Astrocyte of the cerebellum (primary cell): ENCODE results near the gene MYO16.

Source experiments
- DNase-seq: peaks from one replicate; pipeline ENCODE4 v3.0.0-alpha.2; 2011; ENCODE audit warnings: low read depth
- H3K4me3 ChIP-seq: 2 replicates; pipeline ENCODE4 v1.5.1; 2011; ENCODE audit warnings: mild to moderate bottlenecking, low read depth, low read length, moderate library complexity
- in situ Hi-C: cut with HindIII; loops from 2 replicates; pipeline ENCODE4 v1.10.0; 2017; ENCODE audit warnings: low sequenced_read_pairs
- TF ChIP-seq, protein P1 (sequence below): IDR thresholded peaks from 2 replicates; pipeline ENCODE4 v1.5.1; 2012; ENCODE audit warnings: low read length, low read depth, moderate library complexity, mild to moderate bottlenecking; ENCODE audit errors: missing control alignments

The MYO16 gene

DNA sequence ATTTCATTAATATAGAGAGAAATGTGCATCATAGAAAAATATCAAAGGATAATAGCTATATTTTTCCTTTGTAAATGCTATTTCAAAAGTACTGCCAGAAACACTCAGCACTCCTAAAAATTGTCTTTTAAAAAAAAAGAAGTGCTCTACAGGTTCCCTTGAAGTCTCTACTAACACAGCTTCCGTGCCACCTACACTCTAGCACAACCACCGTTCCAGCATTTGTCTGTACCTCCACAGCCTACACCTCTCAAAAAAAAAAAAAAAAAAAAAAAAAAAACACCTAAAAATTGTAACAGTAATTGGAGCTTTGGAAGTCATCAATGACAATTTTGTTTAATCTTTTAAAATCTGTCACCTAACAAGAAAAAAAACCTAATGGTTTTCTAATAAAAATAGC is 485.6 kb downstream of the MYO16 start:
- in situ Hi-C loops: no loop called here
- TF ChIP-seq, protein P1, sequence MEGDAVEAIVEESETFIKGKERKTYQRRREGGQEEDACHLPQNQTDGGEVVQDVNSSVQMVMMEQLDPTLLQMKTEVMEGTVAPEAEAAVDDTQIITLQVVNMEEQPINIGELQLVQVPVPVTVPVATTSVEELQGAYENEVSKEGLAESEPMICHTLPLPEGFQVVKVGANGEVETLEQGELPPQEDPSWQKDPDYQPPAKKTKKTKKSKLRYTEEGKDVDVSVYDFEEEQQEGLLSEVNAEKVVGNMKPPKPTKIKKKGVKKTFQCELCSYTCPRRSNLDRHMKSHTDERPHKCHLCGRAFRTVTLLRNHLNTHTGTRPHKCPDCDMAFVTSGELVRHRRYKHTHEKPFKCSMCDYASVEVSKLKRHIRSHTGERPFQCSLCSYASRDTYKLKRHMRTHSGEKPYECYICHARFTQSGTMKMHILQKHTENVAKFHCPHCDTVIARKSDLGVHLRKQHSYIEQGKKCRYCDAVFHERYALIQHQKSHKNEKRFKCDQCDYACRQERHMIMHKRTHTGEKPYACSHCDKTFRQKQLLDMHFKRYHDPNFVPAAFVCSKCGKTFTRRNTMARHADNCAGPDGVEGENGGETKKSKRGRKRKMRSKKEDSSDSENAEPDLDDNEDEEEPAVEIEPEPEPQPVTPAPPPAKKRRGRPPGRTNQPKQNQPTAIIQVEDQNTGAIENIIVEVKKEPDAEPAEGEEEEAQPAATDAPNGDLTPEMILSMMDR: no peak
- no peak for DNase-seq
- no peak overlapping the region for H3K4me3 ChIP-seq

DNA sequence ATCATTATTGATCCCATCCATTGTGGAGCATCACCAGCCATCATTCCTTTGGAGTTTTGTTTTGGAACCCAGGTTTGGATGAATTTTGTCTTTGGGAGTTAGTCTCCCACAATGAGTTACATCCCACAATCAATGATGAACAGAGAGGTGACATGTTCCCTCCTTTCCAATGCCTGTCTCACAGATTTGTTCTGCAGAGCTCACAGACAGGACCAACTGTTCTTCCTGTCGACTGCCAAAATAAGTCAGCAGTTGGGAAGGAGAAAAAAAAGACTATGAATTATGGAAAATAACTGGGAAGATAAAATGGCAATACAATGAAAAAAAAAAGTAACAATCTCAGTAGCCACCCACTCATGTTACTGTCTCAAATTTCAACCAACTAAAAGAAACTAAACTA is 489.1 kb downstream of the MYO16 start:
- DNase-seq: no peak
- TF ChIP-seq, protein P1: no peak
- no peak overlapping the region for H3K4me3 ChIP-seq
- in situ Hi-C loops: no loop called here

DNA sequence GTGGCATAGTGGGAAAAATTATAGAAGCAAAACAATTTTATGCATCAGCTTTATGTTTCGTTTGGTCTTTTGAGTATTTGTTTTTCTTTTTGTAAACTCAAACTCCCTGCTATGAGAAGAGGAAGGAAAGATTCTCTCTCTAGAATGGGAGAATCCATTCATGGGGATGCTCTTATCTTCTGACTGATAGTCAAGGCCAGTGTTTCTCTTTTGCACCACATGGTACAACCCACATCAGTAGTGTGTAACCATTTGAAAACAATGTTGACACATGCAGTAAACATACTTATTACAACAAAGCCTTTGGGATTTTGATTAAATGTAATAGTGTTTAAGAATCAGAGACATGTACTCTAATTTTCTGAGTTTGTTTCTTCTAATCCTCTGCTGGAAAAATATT is 490.5 kb downstream of the MYO16 start:
- TF ChIP-seq, protein P1: no peak
- DNase-seq: no peak
- in situ Hi-C loops: no loop called here
- H3K4me3 ChIP-seq: no peak overlapping the region

DNA sequence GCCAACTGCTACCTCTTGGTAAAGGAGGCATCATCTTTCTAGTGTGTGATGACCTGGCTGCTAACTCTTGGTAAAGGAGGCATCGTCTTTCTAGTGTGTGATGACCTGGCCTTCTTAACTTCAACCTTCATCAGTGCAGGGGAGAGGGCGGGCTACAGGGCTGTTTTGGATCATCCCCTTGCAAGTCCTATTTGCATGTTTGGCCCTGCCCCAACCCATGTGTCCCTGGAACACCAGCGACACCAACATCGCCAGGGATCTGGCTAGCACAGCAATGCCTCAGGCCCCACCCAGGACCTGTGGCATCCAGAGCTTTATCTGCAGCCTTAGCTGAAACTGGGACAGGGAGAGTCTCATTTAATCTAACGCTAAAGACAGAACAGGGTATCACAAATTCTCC is 492.4 kb downstream of the MYO16 start:
- no peak overlapping the region for H3K4me3 ChIP-seq
- no peak for DNase-seq
- in situ Hi-C loops: no loop called here
- TF ChIP-seq, protein P1: no peak

DNA sequence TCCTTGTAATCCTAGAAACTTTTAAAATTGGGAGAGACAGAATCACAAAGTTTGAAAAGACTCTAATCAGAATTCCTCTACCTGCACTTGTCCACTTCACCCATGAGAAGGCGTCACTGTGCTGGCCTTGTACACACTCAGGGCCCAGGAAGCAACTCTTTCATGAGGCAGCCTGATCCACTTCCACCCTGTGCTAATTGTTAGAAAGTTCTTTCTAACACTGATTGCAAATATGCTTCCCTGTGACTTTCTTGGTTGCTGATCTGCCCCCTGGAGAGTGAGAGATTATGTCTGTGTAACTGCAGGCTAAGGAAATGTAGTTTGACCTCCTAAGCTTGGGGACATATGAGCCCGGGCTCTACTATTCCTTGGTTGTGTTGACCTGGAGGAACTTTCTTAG is 494.6 kb downstream of the MYO16 start:
- no peak for DNase-seq
- no peak overlapping the region for H3K4me3 ChIP-seq
- in situ Hi-C loops: no loop called here
- TF ChIP-seq, protein P1: no peak

DNA sequence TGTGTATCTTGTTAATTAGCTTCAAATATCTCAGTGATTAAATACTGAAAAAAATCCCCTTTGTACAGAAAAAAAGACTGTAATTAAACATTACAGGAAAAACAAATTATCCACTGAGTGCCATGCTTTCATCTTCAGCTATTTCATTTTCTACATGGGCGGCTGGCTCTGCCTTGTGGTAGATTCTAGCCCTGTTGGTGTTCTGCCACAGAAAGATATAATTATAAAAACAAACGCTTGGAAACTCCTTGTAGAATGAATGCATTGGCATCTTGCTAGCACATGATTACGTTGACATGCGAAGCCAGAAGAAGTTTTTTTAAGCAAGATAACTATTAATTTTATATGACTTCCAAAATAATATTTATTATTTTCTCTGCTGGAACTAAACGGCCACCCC is 496.8 kb downstream of the MYO16 start:
- no peak overlapping the region for H3K4me3 ChIP-seq
- TF ChIP-seq, protein P1: no peak
- in situ Hi-C loops: loop anchor here (5.0 kb wide), 1 partner anchor 44 kb away; no protein-coding TSS in a partner anchor
- DNase-seq: no peak
